WTC11 (cell line): Measurements from ENCODE around the gene ZMAT3. TPM values are rescaled to one million over a fixed set of nuclear protein-coding genes. Genes with fewer than 3 reads are reported as not detected.

ENCODE experiments used
- ATAC-seq: fragments of 200-7000 bp; cut with Tn5 transposase; 2 replicates; pipeline ENCODE4 v1.10.0; 2021; ENCODE audit warnings: mild to moderate bottlenecking, moderate library complexity
- CTCF ChIA-PET: fragments of 300-600 bp; sonication (Branson Sonifier 250); formaldehyde crosslinking; loops from one replicate; lab custom pipeline; 2021; ENCODE audit warnings: antibody characterized with exemption; lab: Charles Lee
- POLR2A ChIA-PET: fragments of 350-600 bp; sonication (Branson Sonifier 250); formaldehyde crosslinking; loops from one replicate; lab custom pipeline; 2021; ENCODE audit warnings: antibody characterized with exemption; lab: Charles Lee
- DNase-seq: peaks from one replicate; pipeline ENCODE4 v3.0.0; 2021; ENCODE audit warnings: low spot score
- H3K27ac Mint-ChIP-seq: 2 replicates; pipeline ENCODE4 v1.8.0; 2021; ENCODE audit warnings: mixed read lengths
- H3K27me3 Mint-ChIP-seq: 2 replicates; pipeline ENCODE4 v1.8.0; 2021; ENCODE audit warnings: low read depth, mild to moderate bottlenecking, moderate library complexity, mixed read lengths
- H3K36me3 Mint-ChIP-seq: 2 replicates; pipeline ENCODE4 v1.8.0; 2021; ENCODE audit warnings: mixed read lengths
- H3K4me1 Mint-ChIP-seq: 2 replicates; pipeline ENCODE4 v1.8.0; 2022; ENCODE audit warnings: mixed read lengths
- H3K4me3 Mint-ChIP-seq: 2 replicates; pipeline ENCODE4 v1.8.0; 2021; ENCODE audit warnings: mild to moderate bottlenecking, moderate library complexity, mixed read lengths
- H3K9me3 Mint-ChIP-seq: 2 replicates; pipeline ENCODE4 v1.8.0; 2021; ENCODE audit warnings: mixed read lengths
- HMGA2 ChIP-seq: fragments of 250-450 bp; sonication (Bioruptor Pico); IDR thresholded peaks from 2 replicates; pipeline ENCODE4 v1.4.0; 2021; ENCODE audit warnings: mild to moderate bottlenecking, moderate library complexity
- NFE2L1 ChIP-seq: sonication (generic); formaldehyde crosslinking; IDR thresholded peaks from 2 replicates; pipeline ENCODE4 v1.8.1; 2023; ENCODE audit warnings: missing genetic modification reagents
- NR3C1 ChIP-seq: sonication (generic); formaldehyde crosslinking; conservative IDR thresholded peaks from 2 replicates; pipeline ENCODE4 v1.8.1; 2023; ENCODE audit warnings: low read depth, mild to moderate bottlenecking, missing genetic modification reagents
- SOX15 ChIP-seq: fragments of 250-450 bp; sonication (Bioruptor Pico); IDR thresholded peaks from 2 replicates; pipeline ENCODE4 v1.9.0; 2021; ENCODE audit warnings: mild to moderate bottlenecking
- ZNF416 ChIP-seq: fragments of 250-450 bp; sonication (Bioruptor Pico); IDR thresholded peaks from 2 replicates; pipeline ENCODE4 v1.9.0; 2021; ENCODE audit warnings: mild to moderate bottlenecking, inconsistent platforms
- total RNA-seq: library from RNA; stranded (reverse); gene quantifications from 3 replicates; pipeline ENCODE4 v1.2.3, GENCODE V29; 2021
- TF ChIP-seq, protein P1 (sequence below): sonication (generic); formaldehyde crosslinking; IDR thresholded peaks from 2 replicates; pipeline ENCODE4 v1.8.1; 2023; ENCODE audit warnings: mild to moderate bottlenecking, missing genetic modification reagents, moderate library complexity
- TF ChIP-seq, protein P2 (sequence below): sonication (generic); formaldehyde crosslinking; IDR thresholded peaks from 2 replicates; pipeline ENCODE4 v1.8.1; 2023; ENCODE audit warnings: mild to moderate bottlenecking, moderate library complexity, missing genetic modification reagents
- TF ChIP-seq, protein P3 (sequence below): sonication (generic); formaldehyde crosslinking; conservative IDR thresholded peaks from 2 replicates; pipeline ENCODE4 v1.8.1; 2023; ENCODE audit warnings: mild to moderate bottlenecking, low read depth, missing genetic modification reagents, moderate library complexity
- TF ChIP-seq, protein P4 (sequence below): sonication (generic); formaldehyde crosslinking; IDR thresholded peaks from 2 replicates; pipeline ENCODE4 v1.8.0; 2022; ENCODE audit warnings: mild to moderate bottlenecking, missing genetic modification reagents
- TF ChIP-seq, protein P5 (sequence below): sonication (generic); formaldehyde crosslinking; IDR thresholded peaks from 2 replicates; pipeline ENCODE4 v1.8.1; 2022; ENCODE audit warnings: low read depth, mild to moderate bottlenecking, moderate library complexity, missing genetic modification reagents, borderline replicate concordance
- TF ChIP-seq, protein P6 (sequence below): sonication (generic); formaldehyde crosslinking; conservative IDR thresholded peaks from 2 replicates; pipeline ENCODE4 v1.8.1; 2022; ENCODE audit warnings: mild to moderate bottlenecking, missing genetic modification reagents
- TF ChIP-seq, protein P7 (sequence below): sonication (generic); formaldehyde crosslinking; IDR thresholded peaks from 2 replicates; pipeline ENCODE4 v1.8.0; 2022; ENCODE audit warnings: mild to moderate bottlenecking, missing genetic modification reagents
- TF ChIP-seq, protein P8 (sequence below): sonication (generic); formaldehyde crosslinking; IDR thresholded peaks from 2 replicates; pipeline ENCODE4 v1.8.1; 2023; ENCODE audit warnings: mild to moderate bottlenecking, missing genetic modification reagents
- TF ChIP-seq, protein P9 (sequence below): sonication (generic); formaldehyde crosslinking; IDR thresholded peaks from 2 replicates; pipeline ENCODE4 v1.8.1; 2023; ENCODE audit warnings: mild to moderate bottlenecking, missing genetic modification reagents

The ZMAT3 gene
- total RNA-seq, 1 experiment from 2014 or later: 24.1 TPM

DNA sequence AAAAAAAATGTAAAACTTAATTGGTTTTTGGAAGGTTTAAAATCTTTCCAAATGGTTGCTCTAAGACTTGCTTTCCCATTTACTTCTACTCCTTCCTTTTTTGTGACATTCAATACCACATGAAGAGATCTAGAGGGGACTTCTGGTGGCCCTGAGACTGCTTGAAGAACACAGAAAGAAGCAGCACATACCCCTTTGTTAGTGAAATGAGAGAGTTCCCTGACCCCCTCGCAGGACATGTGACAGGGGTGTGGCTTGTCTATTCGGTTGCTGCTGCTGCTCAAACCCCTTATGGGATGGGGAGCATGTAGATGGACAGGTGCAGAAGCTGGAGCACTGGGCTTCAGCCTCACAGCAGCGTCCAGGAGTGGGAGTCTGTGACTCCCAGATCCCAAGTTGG, 71.0 kb downstream of the ZMAT3 start:
- H3K4me1 Mint-ChIP-seq: peaks cover 3% of the 10 kb centered on the region
- H3K27me3 Mint-ChIP-seq: no peaks in the 10 kb centered on the region
- no peak overlapping the region for H3K27ac Mint-ChIP-seq
- POLR2A ChIA-PET: no interaction called here
- DNase-seq (no peak), ATAC-seq (peak; percentile 53; the same call in 1 of the 2 replicates)
- CTCF ChIA-PET: no interaction called here
- H3K9me3 Mint-ChIP-seq: peaks cover 15% of the 10 kb centered on the region
- no peak overlapping the region for H3K4me3 Mint-ChIP-seq
- TF ChIP-seq, protein P1, sequence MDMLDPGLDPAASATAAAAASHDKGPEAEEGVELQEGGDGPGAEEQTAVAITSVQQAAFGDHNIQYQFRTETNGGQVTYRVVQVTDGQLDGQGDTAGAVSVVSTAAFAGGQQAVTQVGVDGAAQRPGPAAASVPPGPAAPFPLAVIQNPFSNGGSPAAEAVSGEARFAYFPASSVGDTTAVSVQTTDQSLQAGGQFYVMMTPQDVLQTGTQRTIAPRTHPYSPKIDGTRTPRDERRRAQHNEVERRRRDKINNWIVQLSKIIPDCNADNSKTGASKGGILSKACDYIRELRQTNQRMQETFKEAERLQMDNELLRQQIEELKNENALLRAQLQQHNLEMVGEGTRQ (CRISPR knock-in tag): 0 out of 2 replicates have a peak, but pooled peaks have one; percentile 29
- TF ChIP-seq, protein P2, sequence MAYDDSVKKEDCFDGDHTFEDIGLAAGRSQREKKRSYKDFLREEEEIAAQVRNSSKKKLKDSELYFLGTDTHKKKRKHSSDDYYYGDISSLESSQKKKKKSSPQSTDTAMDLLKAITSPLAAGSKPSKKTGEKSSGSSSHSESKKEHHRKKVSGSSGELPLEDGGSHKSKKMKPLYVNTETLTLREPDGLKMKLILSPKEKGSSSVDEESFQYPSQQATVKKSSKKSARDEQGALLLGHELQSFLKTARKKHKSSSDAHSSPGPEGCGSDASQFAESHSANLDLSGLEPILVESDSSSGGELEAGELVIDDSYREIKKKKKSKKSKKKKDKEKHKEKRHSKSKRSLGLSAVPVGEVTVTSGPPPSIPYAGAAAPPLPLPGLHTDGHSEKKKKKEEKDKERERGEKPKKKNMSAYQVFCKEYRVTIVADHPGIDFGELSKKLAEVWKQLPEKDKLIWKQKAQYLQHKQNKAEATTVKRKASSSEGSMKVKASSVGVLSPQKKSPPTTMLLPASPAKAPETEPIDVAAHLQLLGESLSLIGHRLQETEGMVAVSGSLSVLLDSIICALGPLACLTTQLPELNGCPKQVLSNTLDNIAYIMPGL: no peak
- peaks cover 8% of the 10 kb centered on the region; the same call in 1 of the 2 replicates for H3K36me3 Mint-ChIP-seq

DNA sequence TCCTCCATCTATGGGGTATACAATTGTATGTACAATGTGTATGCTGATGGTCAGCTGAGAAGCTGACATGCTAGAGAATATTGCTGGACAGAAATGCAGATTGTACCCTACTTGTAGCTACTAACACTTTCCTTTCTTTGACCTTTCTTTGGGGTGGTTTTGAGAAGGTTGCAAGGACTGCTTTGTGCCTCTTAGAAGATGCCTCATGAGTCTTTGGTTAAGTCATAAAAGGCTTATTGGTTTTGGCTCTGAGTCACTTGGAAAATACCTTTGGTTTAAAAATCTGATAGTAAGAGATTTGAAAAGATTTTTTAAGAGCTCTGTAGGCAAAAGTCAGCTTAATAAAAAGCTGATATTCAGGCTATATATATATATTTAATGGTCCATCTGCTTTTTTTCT, 71.5 kb downstream of the ZMAT3 start:
- Mint-ChIP-seq H3K27me3 (no peaks in the 10 kb centered on the region), H3K4me1 (peaks cover 3% of the 10 kb centered on the region), H3K9me3 (peaks cover 15% of the 10 kb centered on the region), H3K27ac (no peak overlapping the region), H3K4me3 (no peak overlapping the region), H3K36me3 (peaks cover 8% of the 10 kb centered on the region; the same call in 1 of the 2 replicates)
- POLR2A ChIA-PET: no interaction called here
- DNase-seq: no peak
- TF ChIP-seq NR3C1 (CRISPR knock-in tag) (no peak), NFE2L1 (no peak), HMGA2 (no peak)
- TF ChIP-seq, protein P3, sequence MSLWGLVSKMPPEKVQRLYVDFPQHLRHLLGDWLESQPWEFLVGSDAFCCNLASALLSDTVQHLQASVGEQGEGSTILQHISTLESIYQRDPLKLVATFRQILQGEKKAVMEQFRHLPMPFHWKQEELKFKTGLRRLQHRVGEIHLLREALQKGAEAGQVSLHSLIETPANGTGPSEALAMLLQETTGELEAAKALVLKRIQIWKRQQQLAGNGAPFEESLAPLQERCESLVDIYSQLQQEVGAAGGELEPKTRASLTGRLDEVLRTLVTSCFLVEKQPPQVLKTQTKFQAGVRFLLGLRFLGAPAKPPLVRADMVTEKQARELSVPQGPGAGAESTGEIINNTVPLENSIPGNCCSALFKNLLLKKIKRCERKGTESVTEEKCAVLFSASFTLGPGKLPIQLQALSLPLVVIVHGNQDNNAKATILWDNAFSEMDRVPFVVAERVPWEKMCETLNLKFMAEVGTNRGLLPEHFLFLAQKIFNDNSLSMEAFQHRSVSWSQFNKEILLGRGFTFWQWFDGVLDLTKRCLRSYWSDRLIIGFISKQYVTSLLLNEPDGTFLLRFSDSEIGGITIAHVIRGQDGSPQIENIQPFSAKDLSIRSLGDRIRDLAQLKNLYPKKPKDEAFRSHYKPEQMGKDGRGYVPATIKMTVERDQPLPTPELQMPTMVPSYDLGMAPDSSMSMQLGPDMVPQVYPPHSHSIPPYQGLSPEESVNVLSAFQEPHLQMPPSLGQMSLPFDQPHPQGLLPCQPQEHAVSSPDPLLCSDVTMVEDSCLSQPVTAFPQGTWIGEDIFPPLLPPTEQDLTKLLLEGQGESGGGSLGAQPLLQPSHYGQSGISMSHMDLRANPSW (CRISPR knock-in tag): no peak
- TF ChIP-seq, protein P4, sequence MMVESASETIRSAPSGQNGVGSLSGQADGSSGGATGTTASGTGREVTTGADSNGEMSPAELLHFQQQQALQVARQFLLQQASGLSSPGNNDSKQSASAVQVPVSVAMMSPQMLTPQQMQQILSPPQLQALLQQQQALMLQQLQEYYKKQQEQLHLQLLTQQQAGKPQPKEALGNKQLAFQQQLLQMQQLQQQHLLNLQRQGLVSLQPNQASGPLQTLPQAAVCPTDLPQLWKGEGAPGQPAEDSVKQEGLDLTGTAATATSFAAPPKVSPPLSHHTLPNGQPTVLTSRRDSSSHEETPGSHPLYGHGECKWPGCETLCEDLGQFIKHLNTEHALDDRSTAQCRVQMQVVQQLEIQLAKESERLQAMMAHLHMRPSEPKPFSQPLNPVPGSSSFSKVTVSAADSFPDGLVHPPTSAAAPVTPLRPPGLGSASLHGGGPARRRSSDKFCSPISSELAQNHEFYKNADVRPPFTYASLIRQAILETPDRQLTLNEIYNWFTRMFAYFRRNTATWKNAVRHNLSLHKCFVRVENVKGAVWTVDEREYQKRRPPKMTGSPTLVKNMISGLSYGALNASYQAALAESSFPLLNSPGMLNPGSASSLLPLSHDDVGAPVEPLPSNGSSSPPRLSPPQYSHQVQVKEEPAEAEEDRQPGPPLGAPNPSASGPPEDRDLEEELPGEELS (CRISPR knock-in tag): no peak
- TF ChIP-seq, protein P5, sequence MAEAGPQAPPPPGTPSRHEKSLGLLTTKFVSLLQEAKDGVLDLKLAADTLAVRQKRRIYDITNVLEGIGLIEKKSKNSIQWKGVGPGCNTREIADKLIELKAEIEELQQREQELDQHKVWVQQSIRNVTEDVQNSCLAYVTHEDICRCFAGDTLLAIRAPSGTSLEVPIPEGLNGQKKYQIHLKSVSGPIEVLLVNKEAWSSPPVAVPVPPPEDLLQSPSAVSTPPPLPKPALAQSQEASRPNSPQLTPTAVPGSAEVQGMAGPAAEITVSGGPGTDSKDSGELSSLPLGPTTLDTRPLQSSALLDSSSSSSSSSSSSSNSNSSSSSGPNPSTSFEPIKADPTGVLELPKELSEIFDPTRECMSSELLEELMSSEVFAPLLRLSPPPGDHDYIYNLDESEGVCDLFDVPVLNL (CRISPR knock-in tag): no peak
- no peak for ATAC-seq
- CTCF ChIA-PET: no interaction called here

DNA sequence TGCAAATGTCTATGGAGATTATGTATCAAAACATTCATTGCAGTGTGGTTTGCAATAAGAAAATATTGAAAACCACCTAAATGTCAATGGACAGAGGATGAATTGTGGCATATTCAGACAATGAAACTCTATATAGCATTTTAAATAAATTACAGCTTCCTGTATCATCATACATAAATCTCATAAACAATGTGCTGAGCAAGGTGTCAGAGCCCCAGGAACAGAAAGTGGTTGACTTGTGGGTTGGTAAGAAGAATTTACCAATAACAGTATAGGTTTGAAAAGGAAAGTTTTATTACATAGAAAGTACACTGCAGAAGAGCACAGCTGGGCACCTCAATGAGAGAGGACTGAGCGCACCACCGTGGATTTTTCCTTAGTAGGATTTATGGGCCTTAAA, 75.2 kb downstream of the ZMAT3 start:
- no peak for DNase-seq
- TF ChIP-seq, protein P6, sequence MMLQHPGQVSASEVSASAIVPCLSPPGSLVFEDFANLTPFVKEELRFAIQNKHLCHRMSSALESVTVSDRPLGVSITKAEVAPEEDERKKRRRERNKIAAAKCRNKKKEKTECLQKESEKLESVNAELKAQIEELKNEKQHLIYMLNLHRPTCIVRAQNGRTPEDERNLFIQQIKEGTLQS (CRISPR knock-in tag): no peak
- TF ChIP-seq SOX15 (CRISPR knock-in tag): no peak
- TF ChIP-seq ZNF416 (CRISPR knock-in tag): no peak
- TF ChIP-seq, protein P7, sequence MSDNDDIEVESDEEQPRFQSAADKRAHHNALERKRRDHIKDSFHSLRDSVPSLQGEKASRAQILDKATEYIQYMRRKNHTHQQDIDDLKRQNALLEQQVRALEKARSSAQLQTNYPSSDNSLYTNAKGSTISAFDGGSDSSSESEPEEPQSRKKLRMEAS (CRISPR knock-in tag): no peak
- TF ChIP-seq, protein P8, sequence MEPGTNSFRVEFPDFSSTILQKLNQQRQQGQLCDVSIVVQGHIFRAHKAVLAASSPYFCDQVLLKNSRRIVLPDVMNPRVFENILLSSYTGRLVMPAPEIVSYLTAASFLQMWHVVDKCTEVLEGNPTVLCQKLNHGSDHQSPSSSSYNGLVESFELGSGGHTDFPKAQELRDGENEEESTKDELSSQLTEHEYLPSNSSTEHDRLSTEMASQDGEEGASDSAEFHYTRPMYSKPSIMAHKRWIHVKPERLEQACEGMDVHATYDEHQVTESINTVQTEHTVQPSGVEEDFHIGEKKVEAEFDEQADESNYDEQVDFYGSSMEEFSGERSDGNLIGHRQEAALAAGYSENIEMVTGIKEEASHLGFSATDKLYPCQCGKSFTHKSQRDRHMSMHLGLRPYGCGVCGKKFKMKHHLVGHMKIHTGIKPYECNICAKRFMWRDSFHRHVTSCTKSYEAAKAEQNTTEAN (CRISPR knock-in tag): no peak
- TF ChIP-seq, protein P9, sequence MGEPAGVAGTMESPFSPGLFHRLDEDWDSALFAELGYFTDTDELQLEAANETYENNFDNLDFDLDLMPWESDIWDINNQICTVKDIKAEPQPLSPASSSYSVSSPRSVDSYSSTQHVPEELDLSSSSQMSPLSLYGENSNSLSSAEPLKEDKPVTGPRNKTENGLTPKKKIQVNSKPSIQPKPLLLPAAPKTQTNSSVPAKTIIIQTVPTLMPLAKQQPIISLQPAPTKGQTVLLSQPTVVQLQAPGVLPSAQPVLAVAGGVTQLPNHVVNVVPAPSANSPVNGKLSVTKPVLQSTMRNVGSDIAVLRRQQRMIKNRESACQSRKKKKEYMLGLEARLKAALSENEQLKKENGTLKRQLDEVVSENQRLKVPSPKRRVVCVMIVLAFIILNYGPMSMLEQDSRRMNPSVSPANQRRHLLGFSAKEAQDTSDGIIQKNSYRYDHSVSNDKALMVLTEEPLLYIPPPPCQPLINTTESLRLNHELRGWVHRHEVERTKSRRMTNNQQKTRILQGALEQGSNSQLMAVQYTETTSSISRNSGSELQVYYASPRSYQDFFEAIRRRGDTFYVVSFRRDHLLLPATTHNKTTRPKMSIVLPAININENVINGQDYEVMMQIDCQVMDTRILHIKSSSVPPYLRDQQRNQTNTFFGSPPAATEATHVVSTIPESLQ (CRISPR knock-in tag): no peak
- TF ChIP-seq, all 79 proteins: peak for 0
- POLR2A ChIA-PET: no interaction called here
- H3K4me1 Mint-ChIP-seq: peaks cover 16% of the 10 kb centered on the region
- no peak for ATAC-seq
- H3K27ac Mint-ChIP-seq: no peak overlapping the region
- H3K9me3 Mint-ChIP-seq: peaks cover 21% of the 10 kb centered on the region
- H3K4me3 Mint-ChIP-seq: no peak overlapping the region
- H3K36me3 Mint-ChIP-seq: peaks cover 13% of the 10 kb centered on the region; the same call in 1 of the 2 replicates
- H3K27me3 Mint-ChIP-seq: no peaks in the 10 kb centered on the region; the same call in 1 of the 2 replicates
- CTCF ChIA-PET: no interaction called here
